Adrenal gland (tissue), 5 donors: ENCODE data around the gene ATR.

Experiments used
- CTCF ChIP-seq, 6 experiments: fragments of 450-650 bp in 4 of 6; fragments of 200-600 bp in 2 of 6; sonication (generic) in 1 of 6; IDR thresholded peaks; 1 replicate in 5 of 6; 2 replicates in 1 of 6; pipeline versions ENCODE4 v1.5.1 to v1.8.0; 2016 to 2021; ENCODE audit warnings: antibody characterized with exemption in 6 of 6, mild to moderate bottlenecking in 2 of 6, moderate library complexity in 1 of 6
- POLR2A ChIP-seq, 2 donors: fragments of 450-650 bp; IDR thresholded peaks; one replicate each; pipeline ENCODE4 v1.6.1; 2017; ENCODE audit warnings: antibody characterized with exemption in 2 of 2, mild to moderate bottlenecking in 2 of 2, moderate library complexity in 1 of 2
- donor health status: DM: no; HTN: no; CAD: no.

- TF ChIP-seq POLR2A (IDR thresholded peaks at IDR 0.05) (no peak), CTCF (IDR thresholded peaks at IDR 0.05) (no peak)
These were observed 127.7 kb downstream of the ATR start for GRCh38 chr3:142450881-142451280.
